IPS-18a (cell line): ENCODE measurements around the gene KLF13.

Source experiments
- H3K27ac ChIP-seq: one replicate; pipeline ENCODE4 v1.5.1; 2013; ENCODE audit warnings: low read length
- H3K27me3 ChIP-seq: one replicate; pipeline ENCODE4 v1.6.1; 2013; ENCODE audit warnings: mild to moderate bottlenecking, low read length; ENCODE audit not compliant: control insufficient read depth, insufficient read depth
- H3K36me3 ChIP-seq: one replicate; pipeline ENCODE4 v1.6.1; 2013; ENCODE audit warnings: low read depth, low read length; ENCODE audit not compliant: control insufficient read depth
- H3K4me1 ChIP-seq: one replicate; pipeline ENCODE4 v1.6.1; 2013; ENCODE audit warnings: low read depth, low read length; ENCODE audit not compliant: control insufficient read depth
- H3K4me3 ChIP-seq: one replicate; pipeline ENCODE4 v1.5.1; 2013; ENCODE audit warnings: low read length
- H3K9ac ChIP-seq: one replicate; pipeline ENCODE4 v1.6.1; 2013; ENCODE audit warnings: mild to moderate bottlenecking, low read length, moderate library complexity
- H3K9me3 ChIP-seq: one replicate; pipeline ENCODE4 v1.6.1; 2013; ENCODE audit warnings: low read depth, low read length; ENCODE audit not compliant: control insufficient read depth

KLF13 gene

DNA sequence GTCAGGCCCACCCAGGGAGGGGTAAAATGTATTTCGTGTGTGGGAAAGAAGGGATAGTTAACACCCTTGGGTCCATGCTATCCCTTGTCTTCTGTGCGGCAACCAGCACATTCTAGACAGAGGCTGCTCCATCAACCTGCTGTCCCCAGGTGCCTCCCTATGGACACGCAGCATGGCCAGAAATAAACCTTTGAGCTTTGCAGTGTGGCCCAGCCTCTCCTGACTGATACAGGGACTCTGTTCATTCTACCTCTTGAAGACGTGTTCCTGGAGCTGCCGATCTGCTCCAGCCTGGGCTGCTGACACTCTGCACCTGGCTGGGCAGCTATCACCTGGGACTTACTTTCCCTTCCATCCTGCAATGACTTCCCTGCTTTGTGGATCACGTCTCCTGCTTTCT is 4.1 kb upstream of the KLF13 start:
- H3K9ac ChIP-seq = no peak overlapping the region

DNA sequence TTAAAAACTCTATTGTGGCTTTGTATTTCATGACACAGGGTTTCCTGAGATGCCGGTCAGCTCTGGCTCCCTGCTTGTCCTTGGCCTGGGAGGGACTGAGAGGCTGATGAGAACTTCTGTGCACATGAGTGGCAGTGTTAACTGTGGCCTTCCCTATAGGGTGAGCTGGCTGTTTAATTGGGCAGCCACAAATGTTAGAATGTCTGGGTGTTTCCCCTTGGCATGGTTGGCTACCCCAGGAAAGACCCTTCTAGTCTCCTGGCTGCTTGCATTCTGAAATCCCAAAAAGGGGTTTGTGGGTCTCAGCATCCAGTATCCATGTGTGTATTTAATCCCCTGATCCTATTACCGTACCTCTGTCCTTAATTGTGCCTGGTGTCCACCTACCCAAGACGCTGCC is 3.0 kb upstream of the KLF13 start:
- no peaks in the 10 kb centered on the region for H3K9me3 ChIP-seq
- H3K4me1 ChIP-seq = peaks cover 7% of the 10 kb centered on the region
- no peak overlapping the region for H3K9ac ChIP-seq
- H3K4me3 ChIP-seq = no peak overlapping the region
- no peak overlapping the region for H3K27ac ChIP-seq
- H3K36me3 ChIP-seq = no peaks in the 10 kb centered on the region
- peaks cover 15% of the 10 kb centered on the region for H3K27me3 ChIP-seq

More for the DNA sequence above, 4.1 kb upstream of the KLF13 start:
- Histone ChIP-seq H3K27ac (no peak overlapping the region), H3K9me3 (no peaks in the 10 kb centered on the region), H3K36me3 (no peaks in the 10 kb centered on the region), H3K4me1 (peaks cover 7% of the 10 kb centered on the region), H3K4me3 (no peak overlapping the region), H3K27me3 (peaks cover 15% of the 10 kb centered on the region)

DNA sequence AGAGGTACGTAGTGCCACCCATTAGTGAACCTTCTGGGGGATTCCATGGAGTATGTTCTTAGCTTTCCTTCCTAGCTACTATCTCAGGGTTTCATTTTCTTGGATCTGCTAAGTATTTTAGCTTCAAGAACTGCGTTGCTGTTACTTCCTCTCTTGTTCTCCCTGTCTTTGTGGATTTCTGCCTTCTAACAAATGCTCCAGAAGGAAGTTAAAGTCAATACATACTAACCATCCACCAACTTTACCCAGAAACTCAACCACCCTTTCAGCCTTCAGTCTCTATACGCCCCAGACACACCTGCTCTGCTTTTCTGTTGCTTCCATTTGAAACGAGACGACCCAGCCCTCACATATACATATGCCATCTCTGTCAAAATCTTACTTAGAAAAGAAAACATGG is 2.4 kb upstream of the KLF13 start:
- H3K27me3 ChIP-seq = peaks cover 15% of the 10 kb centered on the region
- no peak overlapping the region for H3K4me3 ChIP-seq
- no peak overlapping the region for H3K9ac ChIP-seq
- H3K9me3 ChIP-seq = no peaks in the 10 kb centered on the region
- peaks cover 7% of the 10 kb centered on the region for H3K4me1 ChIP-seq
- H3K36me3 ChIP-seq = no peaks in the 10 kb centered on the region
- H3K27ac ChIP-seq = no peak overlapping the region

DNA sequence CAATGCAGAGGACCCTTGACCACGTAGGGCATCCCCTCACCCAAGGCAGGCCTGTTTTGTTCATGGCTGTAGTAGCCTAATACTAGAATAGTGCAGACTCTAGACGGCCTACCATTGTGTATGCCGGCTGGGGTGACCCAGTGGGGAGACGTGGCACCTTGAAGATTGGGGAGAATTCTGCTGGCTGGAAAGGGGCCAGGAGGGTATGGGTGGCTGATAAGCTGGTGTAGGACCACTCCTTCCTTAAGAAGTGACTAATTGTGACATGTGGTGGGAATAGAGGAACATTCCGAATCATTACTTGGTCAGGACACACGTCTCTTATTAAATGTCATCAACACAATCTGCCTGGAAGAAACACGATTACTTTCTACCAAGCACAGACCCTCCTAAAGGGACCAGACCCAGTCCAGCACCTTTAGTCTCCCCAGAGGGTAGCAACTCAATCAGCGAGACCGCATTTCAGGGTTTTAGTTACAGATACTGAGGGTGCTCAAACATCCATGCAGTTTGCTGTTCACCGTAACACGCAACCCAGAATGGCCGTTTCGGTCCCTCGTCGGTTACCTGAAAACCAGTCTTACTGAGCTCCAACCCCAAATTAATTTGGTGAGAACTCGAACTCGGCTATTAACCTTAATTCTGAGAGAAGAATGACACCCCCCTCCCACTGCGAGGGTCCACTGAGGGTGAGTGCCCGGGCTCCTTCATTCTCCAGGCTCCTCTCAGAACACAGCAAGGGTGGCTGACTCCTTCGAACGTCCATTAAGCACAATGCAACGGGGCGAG is 1.6 kb upstream of the KLF13 start:
- no peak overlapping the region for H3K27ac ChIP-seq
- peak overlapping the region; percentile 70 for H3K4me3 ChIP-seq

DNA sequence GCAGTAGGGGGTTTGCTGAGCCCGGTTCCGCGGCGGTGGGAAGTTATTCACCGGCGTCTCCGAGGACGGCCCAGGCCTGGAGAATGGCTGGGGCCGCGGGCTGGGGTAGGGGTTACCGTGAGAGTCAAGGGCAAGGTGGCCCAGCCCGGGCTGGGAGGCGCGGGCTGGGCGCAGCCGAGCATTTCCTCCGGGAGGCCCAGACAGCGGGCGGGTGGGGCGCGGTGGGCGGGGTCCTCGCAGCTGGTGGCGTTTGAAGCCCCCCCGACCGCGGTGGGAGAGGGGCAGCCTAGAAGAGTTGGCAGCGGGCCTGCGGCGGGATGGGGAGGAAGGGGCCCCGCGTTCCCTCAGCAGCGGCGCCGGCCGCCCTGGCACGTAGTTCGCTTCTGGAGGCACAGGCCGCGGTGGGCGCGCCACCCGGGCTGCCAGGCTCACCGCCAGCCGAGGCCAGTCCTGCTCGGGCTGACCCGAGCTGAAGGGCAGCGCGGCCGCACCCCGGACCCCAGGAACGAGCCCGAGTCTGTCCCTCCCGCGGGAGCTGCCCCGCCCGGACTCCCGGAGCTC is 960 bp upstream of the KLF13 start:
- Histone ChIP-seq H3K4me1 (peaks cover 3% of the 10 kb centered on the region), H3K36me3 (no peaks in the 10 kb centered on the region), H3K27ac (no peak overlapping the region), H3K9ac (peak overlapping the region; percentile 11), H3K27me3 (peaks cover 15% of the 10 kb centered on the region), H3K4me3 (peak overlapping the region; percentile 70), H3K9me3 (no peaks in the 10 kb centered on the region)

More for the DNA sequence above, 1.6 kb upstream of the KLF13 start:
- peaks cover 3% of the 10 kb centered on the region for H3K4me1 ChIP-seq
- no peak overlapping the region for H3K9ac ChIP-seq
- H3K27me3 ChIP-seq = peaks cover 15% of the 10 kb centered on the region
- H3K36me3 ChIP-seq = no peaks in the 10 kb centered on the region
- no peaks in the 10 kb centered on the region for H3K9me3 ChIP-seq

DNA sequence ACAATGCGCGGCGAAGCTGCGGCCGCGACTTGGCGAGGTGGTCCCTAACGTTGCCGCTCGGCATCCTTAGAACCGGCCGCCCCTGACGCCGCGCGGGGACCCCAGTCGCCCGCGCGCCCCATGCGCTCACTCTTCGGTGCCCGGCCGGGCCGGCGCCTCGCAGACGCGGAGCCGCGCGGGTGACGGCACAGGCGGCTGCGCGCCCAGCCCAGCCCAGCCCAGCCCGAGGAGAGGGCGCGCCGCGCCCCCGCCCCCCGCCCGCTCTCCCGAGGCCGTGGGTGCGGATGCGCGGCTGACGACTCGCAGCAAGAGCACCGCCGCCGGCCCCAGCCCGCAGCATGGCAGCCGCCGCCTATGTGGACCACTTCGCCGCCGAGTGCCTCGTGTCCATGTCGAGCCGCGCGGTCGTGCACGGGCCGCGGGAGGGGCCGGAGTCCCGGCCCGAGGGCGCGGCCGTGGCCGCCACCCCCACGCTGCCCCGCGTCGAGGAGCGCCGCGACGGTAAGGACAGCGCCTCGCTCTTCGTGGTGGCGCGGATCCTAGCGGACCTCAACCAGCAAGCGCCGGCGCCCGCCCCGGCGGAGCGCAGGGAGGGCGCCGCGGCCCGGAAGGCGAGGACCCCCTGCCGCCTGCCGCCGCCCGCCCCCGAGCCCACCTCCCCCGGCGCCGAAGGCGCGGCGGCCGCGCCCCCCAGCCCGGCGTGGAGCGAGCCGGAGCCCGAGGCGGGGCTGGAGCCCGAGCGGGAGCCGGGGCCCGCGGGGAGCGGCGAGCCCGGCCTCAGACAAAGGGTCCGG is 437 bp downstream of the KLF13 start:
- H3K4me3 ChIP-seq = peak overlapping the region; percentile 53
- no peak overlapping the region for H3K9ac ChIP-seq
- H3K4me1 ChIP-seq = peaks cover 3% of the 10 kb centered on the region
- no peak overlapping the region for H3K27ac ChIP-seq
- H3K27me3 ChIP-seq = peaks cover 15% of the 10 kb centered on the region
- no peaks in the 10 kb centered on the region for H3K36me3 ChIP-seq
- no peaks in the 10 kb centered on the region for H3K9me3 ChIP-seq

DNA sequence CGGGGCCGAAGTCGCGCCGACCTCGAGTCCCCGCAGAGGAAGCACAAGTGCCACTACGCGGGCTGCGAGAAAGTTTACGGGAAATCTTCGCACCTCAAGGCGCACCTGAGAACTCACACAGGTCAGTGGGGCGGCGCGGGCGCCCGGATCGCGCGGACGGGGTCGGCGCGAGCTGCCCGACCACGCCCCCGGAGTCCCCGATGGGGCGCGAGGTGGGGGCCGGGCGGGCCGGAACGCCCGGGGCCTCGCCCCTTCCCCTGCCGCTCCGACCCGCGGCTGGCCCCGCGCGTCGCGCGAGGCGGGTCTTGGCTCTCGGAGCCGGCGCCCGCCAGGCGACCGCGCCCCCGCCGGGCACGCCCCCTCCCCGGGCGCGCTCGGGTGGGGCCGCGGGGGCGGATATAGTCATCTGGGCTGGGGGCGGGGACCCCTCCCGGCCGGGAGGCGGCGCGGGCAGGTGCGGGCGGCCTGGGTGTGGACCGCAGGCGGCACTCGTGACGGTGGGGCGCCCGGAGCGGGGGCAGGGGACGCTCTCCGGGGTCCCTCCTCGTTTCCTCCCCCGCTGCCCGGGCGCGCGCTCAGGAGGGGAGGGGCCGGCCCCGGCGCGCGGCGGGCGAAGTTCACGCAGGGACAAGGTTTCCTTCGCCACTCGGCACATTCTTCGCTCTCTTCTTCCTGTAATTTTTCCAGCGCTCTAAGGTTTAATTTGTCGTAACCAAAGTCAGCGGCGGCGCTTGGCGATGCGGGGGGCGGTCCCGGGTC is 1.2 kb downstream of the KLF13 start:
- peak overlapping the region; percentile 71 for H3K4me3 ChIP-seq
- H3K27me3 ChIP-seq = peaks cover 15% of the 10 kb centered on the region

DNA sequence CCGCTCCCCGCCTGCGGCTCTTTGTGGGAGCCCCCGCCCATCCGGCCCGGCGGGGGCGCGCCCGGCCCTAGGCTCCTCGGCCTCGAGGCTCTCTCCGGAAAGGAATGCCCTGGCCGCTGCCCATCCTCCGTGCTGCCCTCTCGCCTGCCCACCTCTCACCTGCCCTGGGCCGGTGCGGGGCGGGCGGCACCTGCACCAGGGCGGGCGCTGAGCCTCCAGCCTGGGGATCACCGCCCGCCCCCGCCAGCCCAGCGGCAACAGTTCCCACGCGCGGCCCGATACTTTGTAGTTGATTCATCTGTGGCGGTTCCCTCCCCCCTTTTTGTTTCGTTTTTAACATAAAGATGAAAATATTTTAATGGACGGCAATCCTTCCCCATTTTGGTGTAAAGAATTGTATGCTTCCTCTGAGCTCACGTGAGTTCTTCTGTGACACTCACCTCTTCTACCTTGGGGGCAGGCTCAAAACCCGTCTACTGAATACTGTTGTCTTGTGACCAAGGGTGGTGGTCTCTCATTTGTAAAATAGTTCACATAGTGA is 1.9 kb downstream of the KLF13 start:
- no peak overlapping the region for H3K27ac ChIP-seq
- peaks cover 15% of the 10 kb centered on the region for H3K27me3 ChIP-seq
- H3K9ac ChIP-seq = peak overlapping the region; percentile 55
- H3K9me3 ChIP-seq = no peaks in the 10 kb centered on the region
- H3K4me1 ChIP-seq = peaks cover 12% of the 10 kb centered on the region
- H3K36me3 ChIP-seq = no peaks in the 10 kb centered on the region
- H3K4me3 ChIP-seq = peak overlapping the region; percentile 71

More for the DNA sequence above, 1.2 kb downstream of the KLF13 start:
- Histone ChIP-seq H3K36me3 (no peaks in the 10 kb centered on the region), H3K4me1 (peaks cover 10% of the 10 kb centered on the region), H3K9ac (peak overlapping the region; percentile 55), H3K27ac (no peak overlapping the region), H3K9me3 (no peaks in the 10 kb centered on the region)

DNA sequence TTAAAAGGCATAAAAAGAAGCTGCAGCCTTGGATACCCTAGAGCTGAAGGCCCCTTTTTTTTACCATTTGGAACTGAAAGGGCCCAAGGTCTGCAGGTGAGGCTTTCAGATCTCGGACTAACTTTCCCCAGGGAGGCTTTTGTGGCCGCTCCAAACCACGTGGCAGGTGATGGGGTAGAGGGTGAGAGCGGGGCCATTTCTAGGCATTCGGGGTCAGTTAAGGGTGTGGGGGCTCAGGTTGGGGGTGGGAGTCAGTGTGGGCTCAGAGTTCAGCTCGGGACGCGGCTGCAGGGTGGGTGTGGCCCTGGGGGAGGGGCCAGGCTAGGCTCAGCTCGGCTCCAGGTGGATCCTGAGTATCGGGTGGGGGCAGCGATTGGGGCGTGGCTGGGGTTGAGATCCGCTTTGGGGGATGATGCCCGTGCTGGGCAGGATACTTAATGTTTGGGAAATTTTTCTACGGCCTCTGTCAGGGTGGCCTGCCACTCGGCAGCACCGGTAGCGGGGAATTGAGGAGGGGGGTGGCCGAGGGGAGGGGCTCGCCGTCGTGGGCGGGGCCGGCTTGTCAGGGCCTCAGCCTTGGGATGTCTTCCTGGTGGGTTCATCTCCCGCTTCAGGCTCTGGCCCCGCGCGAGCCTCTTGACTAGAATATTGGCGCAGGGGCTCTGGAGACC is 2.5 kb downstream of the KLF13 start:
- Histone ChIP-seq H3K4me3 (peak overlapping the region; percentile 71), H3K4me1 (peaks cover 12% of the 10 kb centered on the region), H3K27ac (no peak overlapping the region), H3K27me3 (peaks cover 13% of the 10 kb centered on the region), H3K36me3 (no peaks in the 10 kb centered on the region), H3K9ac (peak overlapping the region; percentile 55), H3K9me3 (no peaks in the 10 kb centered on the region)

DNA sequence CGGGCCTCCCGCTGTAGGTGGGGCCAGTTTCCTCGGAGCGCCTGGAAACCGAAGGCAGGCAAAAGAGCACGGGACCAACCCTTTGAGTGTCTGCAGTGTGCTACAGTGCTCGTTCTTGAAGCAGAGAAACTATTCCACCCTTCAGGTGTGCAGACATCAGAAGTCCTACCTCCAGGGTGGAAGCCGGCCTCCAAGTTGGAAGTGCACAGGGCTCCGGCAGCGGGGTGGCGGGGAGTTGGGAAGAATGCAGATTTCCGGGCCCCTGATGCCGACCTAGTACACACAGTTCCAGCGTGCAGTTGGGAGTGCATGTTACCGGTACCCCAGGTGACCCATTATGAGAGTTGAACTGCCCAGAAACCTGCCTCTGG is 3.0 kb downstream of the KLF13 start:
- peak overlapping the region; percentile 71 for H3K4me3 ChIP-seq
- peaks cover 12% of the 10 kb centered on the region for H3K4me1 ChIP-seq
- no peak overlapping the region for H3K27ac ChIP-seq
- H3K9me3 ChIP-seq = no peaks in the 10 kb centered on the region
- H3K36me3 ChIP-seq = no peaks in the 10 kb centered on the region
- H3K27me3 ChIP-seq = peaks cover 8% of the 10 kb centered on the region
- H3K9ac ChIP-seq = no peak overlapping the region
